Mucosa of stomach (tissue), 1 donor: ENCODE measurements around the gene PTPRD.
"Not testable (repeated sequence)": the region's sequence is repeated elsewhere in the genome, so short reads cannot be mapped to it uniquely, and the experiment has no call there.

Source experiments
- H3K27me3 ChIP-seq: one replicate; pipeline ENCODE4 v1.7.0; 2013; ENCODE audit warnings: mild to moderate bottlenecking, low read length; ENCODE audit not compliant: control insufficient read depth, insufficient read depth
- H3K36me3 ChIP-seq: one replicate; pipeline ENCODE4 v1.7.0; 2013; ENCODE audit warnings: low read length; ENCODE audit not compliant: control insufficient read depth, insufficient read depth
- H3K4me1 ChIP-seq: one replicate; pipeline ENCODE4 v1.7.0; 2013; ENCODE audit warnings: mild to moderate bottlenecking, low read length; ENCODE audit not compliant: control insufficient read depth, insufficient read depth
- H3K4me3 ChIP-seq: one replicate; pipeline ENCODE4 v1.7.0; 2013; ENCODE audit warnings: low read length
- H3K9ac ChIP-seq: one replicate; pipeline ENCODE4 v1.7.0; 2013; ENCODE audit warnings: mild to moderate bottlenecking, low read length, moderate library complexity
- H3K9me3 ChIP-seq: one replicate; pipeline ENCODE4 v1.7.0; 2013; ENCODE audit warnings: mild to moderate bottlenecking, low read length, moderate library complexity; ENCODE audit not compliant: control insufficient read depth
- donor health status: Pancreatic carcinoma.

The PTPRD gene

GRCh38 chr9:9942764-9943424 lies 669.9 kb downstream of the PTPRD start:
- H3K4me3 ChIP-seq = no peak overlapping the region
- no peaks in the 10 kb centered on the region for H3K9me3 ChIP-seq
- no peaks in the 10 kb centered on the region for H3K36me3 ChIP-seq
- no peak overlapping the region for H3K9ac ChIP-seq
- no peaks in the 10 kb centered on the region for H3K27me3 ChIP-seq
- H3K4me1 ChIP-seq = no peaks in the 10 kb centered on the region

- H3K4me1 ChIP-seq = no peaks in the 10 kb centered on the region
- no peaks in the 10 kb centered on the region for H3K27me3 ChIP-seq
- no peaks in the 10 kb centered on the region for H3K36me3 ChIP-seq
- no peak overlapping the region for H3K4me3 ChIP-seq
- no peak overlapping the region for H3K9ac ChIP-seq
- H3K9me3 ChIP-seq = no peaks in the 10 kb centered on the region
Observed at GRCh38 chr9:9938432-9938831, 674.4 kb downstream of the PTPRD start.

- not testable (repeated sequence) for H3K4me3 ChIP-seq
Observed at GRCh38 chr9:9931464-9931863, 681.3 kb downstream of the PTPRD start.

GRCh38 chr9:9924376-9924775 lies 688.4 kb downstream of the PTPRD start:
- Histone ChIP-seq H3K4me3 (no peak overlapping the region), H3K36me3 (no peaks in the 10 kb centered on the region), H3K9me3 (no peaks in the 10 kb centered on the region), H3K4me1 (no peaks in the 10 kb centered on the region), H3K27me3 (no peaks in the 10 kb centered on the region), H3K9ac (no peak overlapping the region)

More at GRCh38 chr9:9931464-9931863, 681.3 kb downstream of the PTPRD start:
- not testable (repeated sequence) for H3K27me3 ChIP-seq, H3K36me3 ChIP-seq, H3K9ac ChIP-seq, H3K4me1 ChIP-seq, H3K9me3 ChIP-seq

- Histone ChIP-seq H3K27me3 (no peaks in the 10 kb centered on the region), H3K4me3 (no peak overlapping the region), H3K36me3 (no peaks in the 10 kb centered on the region), H3K4me1 (no peaks in the 10 kb centered on the region), H3K9me3 (no peaks in the 10 kb centered on the region), H3K9ac (no peak overlapping the region)
Observed at GRCh38 chr9:9921805-9922204, 691.0 kb downstream of the PTPRD start.

GRCh38 chr9:9920425-9921060 lies 692.3 kb downstream of the PTPRD start:
- H3K4me3 ChIP-seq = no peak overlapping the region
- no peaks in the 10 kb centered on the region for H3K4me1 ChIP-seq
- no peaks in the 10 kb centered on the region for H3K27me3 ChIP-seq
- H3K36me3 ChIP-seq = no peaks in the 10 kb centered on the region
- H3K9me3 ChIP-seq = no peaks in the 10 kb centered on the region
- H3K9ac ChIP-seq = no peak overlapping the region

- Histone ChIP-seq H3K9me3 (no peaks in the 10 kb centered on the region), H3K4me3 (no peak overlapping the region), H3K9ac (no peak overlapping the region), H3K4me1 (no peaks in the 10 kb centered on the region), H3K36me3 (no peaks in the 10 kb centered on the region), H3K27me3 (no peaks in the 10 kb centered on the region)
Observed at GRCh38 chr9:9919174-9919775, 693.5 kb downstream of the PTPRD start.

GRCh38 chr9:9917400-9917799 lies 695.4 kb downstream of the PTPRD start:
- no peak overlapping the region for H3K4me3 ChIP-seq
- H3K9ac ChIP-seq = no peak overlapping the region
- no peaks in the 10 kb centered on the region for H3K9me3 ChIP-seq
- no peaks in the 10 kb centered on the region for H3K27me3 ChIP-seq
- H3K4me1 ChIP-seq = no peaks in the 10 kb centered on the region
- H3K36me3 ChIP-seq = no peaks in the 10 kb centered on the region

- Histone ChIP-seq H3K9me3 (no peaks in the 10 kb centered on the region), H3K4me3 (no peak overlapping the region), H3K36me3 (no peaks in the 10 kb centered on the region), H3K9ac (no peak overlapping the region), H3K4me1 (no peaks in the 10 kb centered on the region), H3K27me3 (no peaks in the 10 kb centered on the region)
Observed at GRCh38 chr9:9914174-9914573, 698.6 kb downstream of the PTPRD start.

GRCh38 chr9:9913276-9913832 lies 699.4 kb downstream of the PTPRD start:
- Histone ChIP-seq H3K36me3 (no peaks in the 10 kb centered on the region), H3K9me3 (no peaks in the 10 kb centered on the region), H3K4me3 (no peak overlapping the region), H3K9ac (no peak overlapping the region), H3K27me3 (no peaks in the 10 kb centered on the region), H3K4me1 (no peaks in the 10 kb centered on the region)

- Histone ChIP-seq H3K4me1 (no peaks in the 10 kb centered on the region), H3K36me3 (no peaks in the 10 kb centered on the region), H3K9me3 (no peaks in the 10 kb centered on the region), H3K27me3 (no peaks in the 10 kb centered on the region), H3K9ac (no peak overlapping the region), H3K4me3 (no peak overlapping the region)
Observed at GRCh38 chr9:9912459-9912858, 700.3 kb downstream of the PTPRD start.

- Histone ChIP-seq H3K9me3 (no peaks in the 10 kb centered on the region), H3K27me3 (no peaks in the 10 kb centered on the region), H3K4me3 (no peak overlapping the region), H3K9ac (no peak overlapping the region), H3K36me3 (no peaks in the 10 kb centered on the region), H3K4me1 (no peaks in the 10 kb centered on the region)
Observed at GRCh38 chr9:9905736-9906135, 707.1 kb downstream of the PTPRD start.
